Calu3 (cell line): ENCODE measurements around the gene LARGE1. TPM values are rescaled to one million over a fixed set of nuclear protein-coding genes. Genes with fewer than 3 reads are reported as not detected.

Experiments used
- BruUV-seq: library from RNA; stranded (reverse); fragments of 400-500 nt; replicated peaks from 2 replicates; lab custom pipeline; 2021; lab: Mats Ljungman, UMichigan
- CTCF ChIA-PET: fragments of 300-600 bp; sonication (Branson Sonifier 250); formaldehyde crosslinking; loops from one replicate; lab custom pipeline; 2022; ENCODE audit warnings: antibody characterized with exemption; lab: Charles Lee
- DNase-seq: peaks from one replicate; pipeline ENCODE4 v3.0.0; 2022
- H3K27ac Mint-ChIP-seq: one replicate; pipeline ENCODE4 v1.8.0; 2022; ENCODE audit warnings: mixed read lengths; ENCODE audit not compliant: unreplicated experiment
- H3K27me3 Mint-ChIP-seq: one replicate; pipeline ENCODE4 v1.8.0; 2022; ENCODE audit warnings: mixed read lengths; ENCODE audit not compliant: unreplicated experiment
- H3K36me3 Mint-ChIP-seq: one replicate; pipeline ENCODE4 v1.8.0; 2022; ENCODE audit warnings: mild to moderate bottlenecking, moderate library complexity, mixed read lengths; ENCODE audit not compliant: insufficient read depth, unreplicated experiment
- H3K4me1 Mint-ChIP-seq: one replicate; pipeline ENCODE4 v1.8.0; 2022; ENCODE audit warnings: mild to moderate bottlenecking, low read depth, mixed read lengths; ENCODE audit not compliant: unreplicated experiment
- H3K4me3 Mint-ChIP-seq: one replicate; pipeline ENCODE4 v1.8.0; 2022; ENCODE audit warnings: mild to moderate bottlenecking, low read depth, moderate library complexity, mixed read lengths; ENCODE audit not compliant: unreplicated experiment
- H3K9me3 Mint-ChIP-seq: one replicate; pipeline ENCODE4 v1.8.0; 2022; ENCODE audit warnings: low read depth, mixed read lengths; ENCODE audit not compliant: unreplicated experiment
- intact Hi-C: fragments of 100-400 bp; cut with micrococcal nuclease; formaldehyde crosslinking; loops from one replicate; pipeline ENCODE4 v1.10.0; 2022; ENCODE audit not compliant: unreplicated experiment
- total RNA-seq: library from RNA; stranded (reverse); gene quantifications from 2 replicates; pipeline ENCODE4 v1.2.3, GENCODE V29; 2022
- TF ChIP-seq, protein P1 (sequence below): fragments of 200-600 bp; IDR thresholded peaks from one replicate; pipeline ENCODE4 v1.8.0; 2022; ENCODE audit warnings: antibody characterized with exemption; ENCODE audit not compliant: unreplicated experiment

The LARGE1 gene
- total RNA-seq, 1 experiment from 2014 or later = 11.6 TPM

DNA sequence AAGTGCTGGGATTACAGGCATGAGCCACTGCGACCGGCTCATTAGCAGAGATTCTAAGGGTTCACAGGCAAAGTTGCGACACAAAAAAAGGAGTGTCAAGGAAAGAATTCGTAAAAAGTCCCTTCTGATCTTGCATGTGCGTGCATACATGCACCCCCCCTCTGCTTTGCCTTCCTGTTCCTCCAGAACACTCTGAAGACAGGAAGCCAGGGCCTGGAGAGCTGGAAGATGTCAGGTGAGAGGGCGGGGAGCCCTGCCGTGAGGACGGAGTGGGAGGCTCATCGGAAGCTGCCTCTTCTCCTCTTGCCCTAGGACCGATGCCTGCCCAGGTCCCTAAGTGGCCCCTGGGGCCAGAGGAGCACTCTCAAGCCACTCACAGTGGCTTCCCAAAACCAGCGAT is 89.1 kb downstream of the LARGE1 start:
- no peaks in the 10 kb centered on the region for H3K4me1 Mint-ChIP-seq
- H3K9me3 Mint-ChIP-seq = peaks cover 16% of the 10 kb centered on the region
- no peaks in the 10 kb centered on the region for H3K36me3 Mint-ChIP-seq
- TF ChIP-seq, protein P1, sequence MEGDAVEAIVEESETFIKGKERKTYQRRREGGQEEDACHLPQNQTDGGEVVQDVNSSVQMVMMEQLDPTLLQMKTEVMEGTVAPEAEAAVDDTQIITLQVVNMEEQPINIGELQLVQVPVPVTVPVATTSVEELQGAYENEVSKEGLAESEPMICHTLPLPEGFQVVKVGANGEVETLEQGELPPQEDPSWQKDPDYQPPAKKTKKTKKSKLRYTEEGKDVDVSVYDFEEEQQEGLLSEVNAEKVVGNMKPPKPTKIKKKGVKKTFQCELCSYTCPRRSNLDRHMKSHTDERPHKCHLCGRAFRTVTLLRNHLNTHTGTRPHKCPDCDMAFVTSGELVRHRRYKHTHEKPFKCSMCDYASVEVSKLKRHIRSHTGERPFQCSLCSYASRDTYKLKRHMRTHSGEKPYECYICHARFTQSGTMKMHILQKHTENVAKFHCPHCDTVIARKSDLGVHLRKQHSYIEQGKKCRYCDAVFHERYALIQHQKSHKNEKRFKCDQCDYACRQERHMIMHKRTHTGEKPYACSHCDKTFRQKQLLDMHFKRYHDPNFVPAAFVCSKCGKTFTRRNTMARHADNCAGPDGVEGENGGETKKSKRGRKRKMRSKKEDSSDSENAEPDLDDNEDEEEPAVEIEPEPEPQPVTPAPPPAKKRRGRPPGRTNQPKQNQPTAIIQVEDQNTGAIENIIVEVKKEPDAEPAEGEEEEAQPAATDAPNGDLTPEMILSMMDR = no peak
- intact Hi-C loops = no loop called here
- CTCF ChIA-PET = interaction anchor here (0.7 kb wide), 1 partner anchor 343 kb away, joined by 3 read pairs; no protein-coding TSS in a partner anchor
- no TSS peak for BruUV-seq
- no peak overlapping the region for H3K4me3 Mint-ChIP-seq
- H3K27ac Mint-ChIP-seq = no peak overlapping the region
- no peaks in the 10 kb centered on the region for H3K27me3 Mint-ChIP-seq
- no peak for DNase-seq

DNA sequence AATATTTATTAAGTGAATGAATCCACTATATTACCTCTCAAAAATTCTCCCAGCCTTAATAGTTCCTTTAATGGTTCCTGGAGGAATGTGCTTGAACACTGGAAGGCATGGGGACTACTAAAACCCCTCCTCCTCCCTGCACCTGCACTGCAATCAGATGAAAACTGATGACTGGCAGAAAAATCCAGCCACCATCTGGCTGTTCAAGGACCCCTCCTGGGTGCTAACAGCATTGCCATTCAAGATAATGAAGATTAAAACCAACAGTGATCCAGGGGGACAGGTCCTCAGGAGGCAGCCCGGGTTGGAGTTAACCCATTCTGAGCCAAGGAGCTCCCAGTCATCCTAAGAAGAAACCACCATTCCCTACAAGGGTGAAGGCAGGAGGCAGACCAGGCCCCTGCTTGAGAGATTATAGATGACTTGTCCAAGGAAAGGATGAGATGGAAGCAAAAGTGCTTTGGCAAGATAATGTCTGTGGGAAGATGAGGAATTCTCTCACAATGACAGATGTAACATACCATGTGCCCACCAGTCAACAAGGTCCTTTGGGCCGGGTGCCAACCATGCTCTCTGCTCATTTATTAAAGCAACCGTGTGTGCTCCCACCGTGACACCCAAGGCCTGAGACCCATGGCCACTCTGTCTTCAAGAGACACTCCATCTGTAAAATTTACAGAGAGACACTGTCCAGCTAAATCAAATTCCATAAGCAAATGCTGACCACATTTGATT is 90.6 kb downstream of the LARGE1 start:
- TF ChIP-seq, protein P1 = no peak
- intact Hi-C loops = no loop called here
- H3K27me3 Mint-ChIP-seq = no peaks in the 10 kb centered on the region
- DNase-seq = no peak
- no peak overlapping the region for H3K27ac Mint-ChIP-seq
- no peak overlapping the region for H3K4me3 Mint-ChIP-seq
- CTCF ChIA-PET = interaction anchor here (1.1 kb wide), 1 partner anchor 47 kb away, joined by 3 read pairs; no protein-coding TSS in a partner anchor
- no peaks in the 10 kb centered on the region for H3K4me1 Mint-ChIP-seq
- H3K9me3 Mint-ChIP-seq = peaks cover 19% of the 10 kb centered on the region
- H3K36me3 Mint-ChIP-seq = no peaks in the 10 kb centered on the region
- no TSS peak for BruUV-seq

DNA sequence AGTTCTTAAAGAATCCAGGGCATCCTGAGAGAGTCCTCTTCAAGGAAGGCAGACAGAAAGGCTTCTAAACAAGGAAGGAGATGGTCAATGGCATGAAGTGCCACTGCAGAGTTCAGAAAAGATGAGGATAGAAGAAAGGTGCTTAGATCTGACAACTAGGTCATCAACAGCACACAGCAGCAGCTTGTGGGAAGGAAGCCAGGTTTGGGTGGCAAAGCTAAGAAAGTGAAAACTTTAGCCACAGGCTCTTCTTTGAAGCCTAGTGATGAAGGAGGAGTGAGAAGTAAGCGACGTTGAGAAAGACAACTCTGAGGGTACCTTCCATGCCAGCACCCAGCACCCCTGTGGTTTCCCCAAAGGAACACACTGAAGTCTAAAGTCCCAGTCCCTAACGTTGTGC is 92.0 kb downstream of the LARGE1 start:
- no peak for DNase-seq
- no peak overlapping the region for H3K4me3 Mint-ChIP-seq
- H3K4me1 Mint-ChIP-seq = no peaks in the 10 kb centered on the region
- no peak overlapping the region for H3K27ac Mint-ChIP-seq
- intact Hi-C loops = no loop called here
- CTCF ChIA-PET = no interaction called here
- peaks cover 19% of the 10 kb centered on the region for H3K9me3 Mint-ChIP-seq
- no peaks in the 10 kb centered on the region for H3K27me3 Mint-ChIP-seq
- TF ChIP-seq, protein P1 = no peak
- no peaks in the 10 kb centered on the region for H3K36me3 Mint-ChIP-seq
- no TSS peak for BruUV-seq

GRCh38 chr22:33825761-33826160 is 94.5 kb downstream of the LARGE1 start:
- TF ChIP-seq, protein P1 = no peak
- no peaks in the 10 kb centered on the region for H3K27me3 Mint-ChIP-seq
- CTCF ChIA-PET = no interaction called here
- H3K9me3 Mint-ChIP-seq = peaks cover 24% of the 10 kb centered on the region
- no peaks in the 10 kb centered on the region for H3K4me1 Mint-ChIP-seq
- H3K36me3 Mint-ChIP-seq = no peaks in the 10 kb centered on the region
- no peak overlapping the region for H3K27ac Mint-ChIP-seq
- no peak for DNase-seq
- intact Hi-C loops = no loop called here
- no peak overlapping the region for H3K4me3 Mint-ChIP-seq
- no TSS peak for BruUV-seq
